ENCODE measurements around the gene PITPNC1.
A peak's percentile ranks its signal among the peaks of the same experiment; 100 is the strongest.

PITPNC1 gene

DNA sequence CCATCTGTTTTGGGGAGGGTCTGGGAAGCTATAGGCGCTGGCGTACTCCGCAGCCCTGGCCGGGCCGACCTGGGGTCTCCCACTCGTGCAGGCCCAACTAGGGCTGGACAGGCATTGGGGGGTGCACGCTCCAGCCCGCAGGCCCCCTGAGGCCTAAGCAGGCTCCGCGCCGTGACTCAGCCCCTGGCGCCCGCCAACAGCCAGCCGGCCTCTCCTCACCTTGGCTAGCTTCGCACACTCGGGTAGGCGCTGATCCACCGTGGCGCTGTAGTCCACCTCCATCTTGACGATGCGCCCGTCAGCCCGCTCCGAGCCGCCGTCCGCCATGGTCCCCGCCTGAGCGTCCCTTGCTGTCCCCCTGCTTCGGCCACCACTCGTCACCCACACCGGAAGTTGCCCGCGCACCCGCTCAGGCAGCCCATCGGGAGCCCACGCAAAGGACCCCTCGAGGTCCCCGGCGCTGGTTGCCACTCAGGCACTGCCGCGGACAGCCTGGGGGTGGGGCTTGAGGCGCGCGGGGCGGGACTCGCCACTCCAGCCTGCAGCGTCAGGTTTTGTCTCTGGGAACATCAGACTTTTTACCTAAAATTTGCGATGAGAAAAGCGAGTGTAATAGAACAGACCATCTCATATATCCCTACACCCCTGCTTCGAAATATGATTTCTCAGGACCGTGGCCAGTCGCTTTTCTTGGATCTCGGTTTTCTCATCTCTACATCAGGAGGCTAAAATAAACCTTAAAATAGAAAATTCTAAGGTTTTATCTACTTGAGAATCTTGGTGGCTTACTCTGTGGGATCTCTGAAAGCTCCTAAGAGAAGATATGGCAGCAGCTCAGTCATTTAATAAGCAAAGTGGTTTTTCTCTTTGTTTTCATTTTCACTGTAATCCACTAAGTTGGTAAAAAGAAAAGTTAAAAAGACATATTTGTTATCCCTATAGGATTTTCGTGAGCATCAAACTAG lies 10.6 kb upstream of the PITPNC1 start, which contains the start of gene PSMD12:
PSMD12 (minus strand) TSS at position 385 of the 965 bp plus-strand sequence; CDS start at position 327, 58 bp downstream.
- peak; percentile 47 for DNase-seq (ENCODE audit: low read depth, low spot score)
- CTCF ChIA-PET = interaction anchor here (0.7 to 11.0 kb wide), 10 partner anchors 8 to 323 kb away, joined by 3 to 97 read pairs (median 4); no protein-coding TSS in a partner anchor

GRCh38 chr17:67369676-67370075 lies 7.4 kb upstream of the PITPNC1 start:
- H3K4me3 ChIP-seq (ENCODE audit: low read depth, low read length) = no peak overlapping the region
- ChIA-PET POLR2A (no interaction called here), CTCF (interaction anchor here (1.5 to 3.0 kb wide), 5 partner anchors 9 to 260 kb away, joined by 3 to 12 read pairs (median 7); no protein-coding TSS in a partner anchor)
- no peak for TF ChIP-seq CTCF (IDR thresholded peaks at IDR 0.05; ENCODE audit: insufficient read depth, low read length, missing control alignments)
- DNase-seq (ENCODE audit: low read depth, low spot score) = no peak

More for the DNA sequence above, 10.6 kb upstream of the PITPNC1 start, which contains the start of gene PSMD12:
- no peak for TF ChIP-seq CTCF (IDR thresholded peaks at IDR 0.05; ENCODE audit: insufficient read depth, low read length, missing control alignments)
- peak within 1 kb of the TSS; percentile 97 for H3K4me3 ChIP-seq (ENCODE audit: low read depth, low read length)
- POLR2A ChIA-PET = interaction anchor here (0.8 kb wide), 1 partner anchor 10 kb away, joined by 3 read pairs; no protein-coding TSS in a partner anchor

- no peak overlapping the region for H3K4me3 ChIP-seq (ENCODE audit: low read depth, low read length)
- POLR2A ChIA-PET = no interaction called here
- DNase-seq (ENCODE audit: low read depth, low spot score) = no peak
- TF ChIP-seq CTCF (IDR thresholded peaks at IDR 0.05; ENCODE audit: insufficient read depth, low read length, missing control alignments) = no peak
- CTCF ChIA-PET = interaction anchor here (0.9 to 9.3 kb wide), 11 partner anchors 10 to 328 kb away, joined by 3 to 164 read pairs (median 44); partner anchors contain the start of gene PSMD12
Measured at GRCh38 chr17:67372751-67373150, 4.3 kb upstream of the PITPNC1 start.

DNA sequence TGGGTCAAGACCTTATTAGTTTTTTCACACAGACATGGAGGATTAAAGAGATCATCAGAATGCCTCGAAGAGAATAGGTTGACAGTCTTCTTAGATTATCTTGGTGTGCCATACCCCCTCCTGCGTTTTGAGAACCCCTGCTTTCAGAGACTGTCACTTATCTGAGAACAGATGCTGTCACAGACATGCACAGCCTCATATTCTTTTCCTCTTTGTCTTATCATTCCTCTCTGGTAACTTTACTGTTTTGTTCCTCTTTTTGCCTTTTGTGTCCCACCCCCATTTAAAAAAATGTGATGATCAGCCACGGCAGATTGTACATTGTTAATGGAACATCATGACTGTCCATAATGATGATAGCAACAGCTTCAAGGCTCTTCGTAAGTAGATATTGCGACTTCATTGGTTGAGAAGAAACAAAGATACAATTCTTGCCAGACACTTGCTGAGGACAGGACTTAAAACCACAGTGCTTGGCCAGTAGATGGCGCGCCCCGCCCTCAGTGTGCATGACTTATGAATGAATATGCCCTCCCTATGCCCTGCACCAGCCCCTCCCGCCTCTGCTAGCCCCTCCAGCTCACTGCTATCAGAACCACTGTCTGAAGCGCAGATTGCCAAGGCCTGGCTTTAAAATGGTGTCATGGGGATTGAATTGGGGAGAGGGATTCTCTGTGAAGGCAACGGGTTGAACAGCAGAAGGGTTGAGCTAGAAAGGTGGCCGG lies 2.6 kb upstream of the PITPNC1 start:
- no peak for DNase-seq (ENCODE audit: low read depth, low spot score)
- POLR2A ChIA-PET = no interaction called here
- peak; percentile 85 for TF ChIP-seq CTCF (IDR thresholded peaks at IDR 0.05; ENCODE audit: insufficient read depth, low read length, missing control alignments)
- CTCF ChIA-PET = interaction anchor here (0.6 to 9.3 kb wide), 49 partner anchors 12 to 901 kb away, joined by 3 to 164 read pairs (median 5); partner anchors contain the start of genes NOL11 and PSMD12
- H3K4me3 ChIP-seq (ENCODE audit: low read depth, low read length) = no peak overlapping the region

- no peak overlapping the region for H3K4me3 ChIP-seq (ENCODE audit: low read depth, low read length)
- DNase-seq (ENCODE audit: low read depth, low spot score) = no peak
- ChIA-PET CTCF (interaction anchor here (0.7 to 9.3 kb wide), 48 partner anchors 13 to 433 kb away, joined by 3 to 164 read pairs (median 5); partner anchors contain the start of genes NOL11 and PSMD12), POLR2A (no interaction called here)
- TF ChIP-seq CTCF (IDR thresholded peaks at IDR 0.05; ENCODE audit: insufficient read depth, low read length, missing control alignments) = no peak
Measured at GRCh38 chr17:67375054-67375427, 2.0 kb upstream of the PITPNC1 start.
